ENCODE results near the gene ADNP2. TPM values are rescaled to one million over a fixed set of nuclear protein-coding genes. Genes with fewer than 3 reads are reported as not detected.

Gene ADNP2
- total and polyA plus RNA-seq, 11 donors, result 3.0 to 13.1 (median 8.8) TPM

- Histone ChIP-seq H3K27ac (no peak overlapping the region), H3K4me3 (no peak overlapping the region), H3K27me3 (no peaks in the 10 kb centered on the region), H3K36me3 (peaks cover 0 to 82% (median 74%) of the 10 kb centered on the region in 9 donors), H3K4me1 (no peaks in the 10 kb centered on the region), H3K9me3 (no peaks in the 10 kb centered on the region)
- no peak for TF ChIP-seq POLR2A (IDR thresholded peaks at IDR 0.05)
- TF ChIP-seq CTCF (IDR thresholded peaks at IDR 0.05), result no peak
- ATAC-seq (no peak), DNase-seq (no peak)
- intact Hi-C loops (cut with DNase I), result no loop called here
- 96 to 100% (median 98%) methylated on average over 1 of the region's 1 CpG for WGBS, 4 donors
Measured at GRCh38 chr18:80135136-80135535, 26.1 kb downstream of the ADNP2 start.

- no peak overlapping the region for H3K4me3 ChIP-seq
- intact Hi-C loops (cut with DNase I), result no loop called here
- H3K9me3 ChIP-seq, result no peaks in the 10 kb centered on the region
- no peak for TF ChIP-seq POLR2A (IDR thresholded peaks at IDR 0.05)
- TF ChIP-seq CTCF (IDR thresholded peaks at IDR 0.05), result no peak
- H3K36me3 ChIP-seq, result peaks cover 0 to 85% (median 78%) of the 10 kb centered on the region in 9 donors
- no peaks in the 10 kb centered on the region for H3K4me1 ChIP-seq
- DNase-seq, result no peak
- H3K27ac ChIP-seq, result no peak overlapping the region
- ATAC-seq, result peak in 2 of 4 donors; percentile 22
- no peaks in the 10 kb centered on the region for H3K27me3 ChIP-seq
- WGBS, 4 donors, result 73 to 92% (median 83%) methylated on average over 8 of the region's 8 CpGs
Measured at GRCh38 chr18:80136679-80137078, 27.6 kb downstream of the ADNP2 start.

- DNase-seq (no peak), ATAC-seq (peak in 1 of 4 donors; percentile 12)
- intact Hi-C loops (cut with DNase I), result no loop called here
- WGBS, 4 donors, result 92 to 95% (median 94%) methylated on average over 14 of the region's 14 CpGs
- no peak overlapping the region for H3K27ac ChIP-seq
- no peak overlapping the region for H3K4me3 ChIP-seq
- no peaks in the 10 kb centered on the region for H3K27me3 ChIP-seq
- H3K9me3 ChIP-seq, result no peaks in the 10 kb centered on the region
- no peak for TF ChIP-seq CTCF (IDR thresholded peaks at IDR 0.05)
- no peak for TF ChIP-seq POLR2A (IDR thresholded peaks at IDR 0.05)
- peaks cover 0 to 82% (median 78%) of the 10 kb centered on the region in 9 donors for H3K36me3 ChIP-seq
- no peaks in the 10 kb centered on the region for H3K4me1 ChIP-seq
Measured at GRCh38 chr18:80137137-80137536, 28.1 kb downstream of the ADNP2 start.

GRCh38 chr18:80137976-80138375 lies 28.9 kb downstream of the ADNP2 start:
- Histone ChIP-seq H3K4me3 (no peak overlapping the region), H3K27ac (no peak overlapping the region), H3K36me3 (peaks cover 0 to 77% (median 74%) of the 10 kb centered on the region in 9 donors), H3K9me3 (no peaks in the 10 kb centered on the region), H3K27me3 (no peaks in the 10 kb centered on the region), H3K4me1 (no peaks in the 10 kb centered on the region)
- 84 to 95% (median 88%) methylated on average over 11 to 12 of the region's 12 CpGs for WGBS, 4 donors
- DNase-seq, result no peak
- intact Hi-C loops (cut with DNase I), result no loop called here
- no peak for TF ChIP-seq POLR2A (IDR thresholded peaks at IDR 0.05)
- no peak for TF ChIP-seq CTCF (IDR thresholded peaks at IDR 0.05)
- ATAC-seq, result no peak

Measured in heart left ventricle (tissue), 16 donors.